ENCODE measurements around the gene IRS2.
"Not testable (repeated sequence)": the region's sequence is repeated elsewhere in the genome, so short reads cannot be mapped to it uniquely, and the experiment has no call there.

The IRS2 gene

DNA sequence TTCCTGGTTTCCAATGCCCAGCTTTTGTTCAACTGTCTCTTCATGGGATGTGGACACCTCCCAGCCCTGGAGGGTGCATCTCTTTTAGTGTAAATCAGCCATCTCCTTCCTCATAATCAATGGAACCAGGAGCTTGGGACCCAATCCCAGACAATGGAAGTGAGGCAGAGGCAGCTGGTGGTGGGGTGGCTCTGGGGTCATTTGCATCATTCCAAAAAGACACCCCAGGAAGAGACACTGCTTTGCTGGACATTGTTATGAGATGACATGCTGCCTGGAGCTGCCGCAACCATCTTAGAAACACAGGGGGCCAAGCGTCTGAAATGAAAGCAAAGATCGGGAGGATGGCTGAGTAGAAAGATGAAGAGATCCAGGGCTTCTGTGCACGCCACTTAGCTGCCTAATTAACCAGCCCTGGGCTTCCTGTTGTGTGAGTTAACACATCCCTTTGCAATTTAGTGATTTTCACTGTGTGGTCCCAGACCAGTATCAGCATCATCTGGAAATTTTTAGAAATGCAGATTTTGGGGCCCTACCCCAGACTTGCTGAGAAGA is 36.1 kb downstream of the IRS2 start:
- no peak for DNase-seq

DNA sequence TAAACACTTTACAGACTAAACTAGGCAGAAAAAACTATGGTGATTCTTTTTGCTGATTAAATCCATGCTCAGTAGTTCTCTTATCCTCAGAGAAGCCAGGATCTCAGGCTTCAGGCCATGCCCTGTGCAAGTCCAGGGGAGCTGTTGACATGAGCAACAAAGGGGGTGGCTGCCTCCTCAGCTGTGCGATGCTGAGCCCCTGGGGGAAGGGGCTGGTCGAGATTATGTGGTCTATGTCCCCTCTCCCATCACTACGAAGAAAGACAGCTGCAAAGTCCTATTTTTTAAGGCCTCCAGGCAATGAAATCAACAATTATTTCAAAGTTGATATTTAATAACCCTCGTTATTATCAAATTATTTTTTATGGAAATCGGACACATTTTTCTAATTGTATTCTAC is 37.0 kb downstream of the IRS2 start:
- no peak for DNase-seq

DNA sequence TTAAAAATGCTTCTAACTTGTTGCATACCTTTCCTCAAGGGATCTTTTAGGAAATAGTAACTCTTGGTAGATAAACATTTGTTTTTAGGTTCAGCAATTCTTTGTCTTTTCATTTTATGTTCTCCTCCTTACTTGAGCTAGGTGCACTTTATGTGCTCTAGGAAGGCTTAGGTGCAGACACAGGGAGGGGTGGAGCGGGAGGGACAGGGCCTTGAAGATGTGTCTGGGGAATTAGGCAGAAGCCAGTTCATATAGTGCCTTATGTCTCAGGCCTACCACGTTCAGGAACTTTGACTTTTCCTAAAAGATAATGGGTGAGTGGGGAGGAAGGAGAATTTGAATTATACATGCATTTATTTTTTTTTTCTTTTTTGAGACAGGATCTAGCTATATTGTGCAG is 37.7 kb downstream of the IRS2 start:
- no peak for DNase-seq

DNA sequence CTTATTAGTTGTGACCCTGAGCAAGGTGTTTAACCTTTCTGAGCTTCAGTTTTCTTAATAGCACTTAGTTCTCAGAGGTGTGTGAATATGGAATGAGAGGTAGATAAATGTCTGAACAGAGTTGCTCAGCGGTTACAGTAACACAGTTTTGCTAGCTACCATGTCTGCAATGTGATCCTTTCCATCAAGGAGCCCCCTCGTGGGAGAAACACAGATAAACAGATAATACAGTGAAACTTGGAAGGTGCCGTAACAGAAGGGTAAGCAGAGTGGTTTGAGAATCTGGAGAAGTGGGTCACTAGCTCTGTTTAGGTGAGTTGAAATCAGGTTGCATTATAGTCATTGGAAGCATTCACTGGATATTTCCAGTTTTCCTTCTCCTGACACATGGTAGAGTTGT is 38.9 kb downstream of the IRS2 start:
- no peak for DNase-seq

DNA sequence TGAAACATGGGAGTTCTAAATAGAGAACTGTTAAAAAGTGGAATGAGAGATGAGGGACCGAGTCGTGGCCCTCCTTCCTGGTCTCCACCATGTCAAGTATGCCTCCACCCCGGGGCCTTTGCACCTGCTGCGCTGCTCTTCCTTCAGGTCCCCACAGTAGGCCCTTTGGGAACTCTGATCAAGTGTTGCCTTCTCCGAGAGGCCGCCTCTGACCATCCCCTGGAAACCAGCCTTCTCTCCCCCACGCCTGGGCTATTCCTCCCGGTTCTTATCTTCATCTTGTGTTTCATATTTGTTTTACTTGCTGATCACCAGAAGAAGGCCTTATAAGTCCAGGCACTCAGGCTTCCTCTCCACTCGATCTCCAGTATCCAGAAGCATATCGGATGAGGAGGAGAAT is 40.0 kb downstream of the IRS2 start:
- DNase-seq, result no peak

DNA sequence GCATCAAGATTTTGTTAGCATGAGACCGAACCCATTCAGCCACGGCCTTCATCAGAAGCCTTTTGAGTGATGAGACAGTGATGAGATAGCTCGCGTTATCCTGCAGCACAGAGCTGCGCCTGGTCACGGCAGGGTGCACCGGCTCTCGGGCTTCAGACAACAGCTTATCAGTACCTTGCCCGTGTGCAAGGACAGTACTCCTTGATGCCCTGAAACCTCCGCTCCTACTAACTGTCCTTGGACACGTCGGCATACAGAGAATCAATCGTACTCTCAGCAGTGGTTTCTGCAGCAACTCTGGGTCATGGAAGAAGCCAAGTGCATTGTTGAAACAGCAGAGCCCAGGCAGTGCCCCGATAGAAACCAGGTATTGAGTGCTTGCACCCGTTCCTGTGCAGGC is 40.7 kb downstream of the IRS2 start:
- DNase-seq, result no peak

DNA sequence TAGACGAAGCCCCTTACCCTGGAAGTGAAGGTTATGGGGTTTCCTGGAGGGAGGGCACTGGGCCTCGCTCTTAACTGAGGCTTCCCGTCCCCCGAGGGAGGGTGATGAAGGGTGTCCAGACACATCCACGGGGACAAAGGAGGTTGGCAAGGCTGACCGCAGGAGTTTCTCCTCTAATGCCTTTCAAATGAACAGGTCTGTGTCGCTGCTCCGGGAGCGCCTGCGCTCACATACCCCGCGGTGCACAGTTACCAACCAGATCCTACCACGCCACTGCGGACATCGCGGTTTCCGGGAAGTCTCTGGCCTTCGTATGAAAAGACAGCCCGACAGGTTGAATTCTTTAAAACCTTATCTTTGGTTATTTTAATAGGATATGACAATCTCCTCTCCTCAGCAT is 41.3 kb downstream of the IRS2 start:
- no peak for DNase-seq

DNA sequence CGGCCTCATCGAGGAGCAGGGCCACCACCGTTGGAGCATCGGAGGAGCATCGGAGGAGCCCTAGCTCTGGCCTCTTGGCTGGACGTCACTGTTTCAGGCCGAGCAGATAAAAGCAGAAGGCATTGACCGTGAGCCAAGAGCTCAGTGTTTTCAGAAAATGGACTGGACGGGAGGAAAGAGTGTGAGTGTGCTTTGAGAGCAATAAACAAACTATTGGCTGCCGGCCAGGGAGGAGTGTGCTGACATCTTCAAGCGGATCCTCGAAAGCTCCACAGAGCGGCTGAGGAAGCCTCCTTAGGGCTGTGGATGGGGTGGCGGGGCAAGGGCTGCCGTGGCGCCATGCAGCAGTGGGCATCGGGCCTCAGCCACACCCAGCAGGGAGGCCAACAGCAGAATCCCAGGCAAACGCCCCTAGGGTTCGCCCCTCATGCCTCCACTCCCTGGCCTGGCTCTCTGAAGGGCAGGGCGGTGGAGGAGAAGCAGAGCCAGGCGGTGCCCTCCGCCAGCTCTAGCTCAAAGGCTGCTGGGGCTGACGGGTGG is 41.8 kb downstream of the IRS2 start:
- DNase-seq, result no peak

DNA sequence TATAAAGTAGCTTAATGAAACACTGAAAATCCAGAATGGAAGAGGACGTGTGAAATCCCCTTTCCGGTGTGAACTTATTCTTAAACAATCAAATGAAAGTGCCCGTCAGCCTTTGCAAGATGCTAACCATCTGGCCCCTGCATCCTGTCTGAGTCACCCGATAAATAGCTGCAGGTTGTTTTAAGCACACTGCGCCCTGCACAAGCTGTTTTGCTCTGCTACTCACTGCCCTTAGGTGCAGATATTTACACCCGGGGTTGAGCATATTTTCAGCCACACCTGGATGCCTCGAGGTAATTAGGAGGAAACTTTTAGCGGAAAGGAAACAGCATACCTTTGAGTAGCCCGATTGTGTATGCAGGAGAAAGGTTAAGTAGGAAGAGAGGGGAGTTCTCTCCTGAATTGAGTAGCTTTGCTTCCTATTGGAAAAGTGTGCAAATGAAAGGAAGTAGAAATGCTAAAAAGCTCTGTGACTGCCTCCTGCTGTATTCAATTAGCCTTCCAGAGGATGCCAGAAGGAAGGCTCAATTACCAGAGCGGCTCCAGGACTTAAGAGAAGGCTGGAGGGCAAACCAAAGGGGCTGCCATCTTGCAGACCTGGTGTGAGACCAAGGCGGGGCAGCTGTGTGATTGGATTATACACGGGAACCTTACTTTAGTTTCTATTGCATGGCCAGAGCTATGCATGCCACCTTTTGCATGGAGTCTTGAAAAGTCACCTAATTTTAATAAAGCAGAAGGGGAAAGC is 42.5 kb downstream of the IRS2 start:
- DNase-seq, result no peak

DNA sequence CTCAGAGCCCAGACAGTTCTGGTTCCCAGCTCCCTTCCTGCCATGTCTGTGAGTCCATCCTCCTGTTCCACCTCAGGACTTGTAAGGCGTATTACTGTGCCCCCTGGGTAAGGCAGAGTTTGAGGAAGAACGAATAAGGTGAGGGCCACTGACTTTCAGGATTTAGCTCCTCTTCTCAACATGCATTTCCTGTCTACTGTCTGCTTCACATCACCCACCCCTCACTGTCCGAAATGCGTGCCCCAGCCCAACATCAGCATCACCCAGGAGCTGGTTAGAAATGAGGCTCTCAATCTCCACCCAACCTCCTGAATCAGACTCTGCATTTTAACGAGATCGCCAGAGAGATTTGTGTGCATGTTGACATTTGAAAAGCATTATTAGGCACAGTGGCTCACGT is 44.4 kb downstream of the IRS2 start:
- no peak for DNase-seq

DNA sequence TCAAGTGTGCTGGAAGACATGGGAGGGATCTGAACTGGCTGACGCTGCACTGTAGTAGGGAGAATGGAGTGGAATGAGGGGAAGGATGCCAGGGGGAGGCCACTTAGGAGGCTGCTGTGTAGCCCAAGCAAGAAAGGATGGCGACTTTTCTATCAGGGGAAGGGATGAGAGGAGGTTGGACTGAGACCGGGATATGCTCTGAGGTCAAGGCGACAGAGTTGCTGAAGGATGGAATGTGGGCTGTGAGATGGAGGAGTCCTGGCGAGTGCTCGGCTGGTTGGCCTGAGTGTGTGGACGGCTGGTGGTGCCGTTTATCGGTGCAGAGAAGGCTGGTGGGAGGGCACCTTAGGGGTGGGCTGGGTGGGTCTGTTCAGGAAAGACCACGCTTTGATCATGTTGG is 45.7 kb downstream of the IRS2 start:
- no peak for DNase-seq

DNA sequence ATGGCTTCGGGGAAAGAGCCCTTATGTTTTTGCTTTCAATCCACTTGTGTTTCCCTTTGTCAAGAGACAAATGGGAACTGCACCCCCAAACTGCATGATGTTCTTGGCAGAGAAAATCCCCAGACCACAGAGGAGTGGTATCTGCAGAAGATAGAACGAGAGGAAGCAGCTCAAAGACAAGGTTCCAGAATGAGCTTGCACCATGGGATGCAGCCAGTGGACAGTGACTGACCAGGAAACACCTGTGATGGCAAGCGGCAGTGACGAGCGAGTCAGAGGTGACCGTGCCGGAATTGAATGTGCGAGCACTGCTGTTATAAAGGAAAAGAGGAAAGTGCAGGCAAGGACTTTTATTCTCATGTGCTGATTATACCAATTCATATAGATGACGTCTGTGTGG is 46.3 kb downstream of the IRS2 start:
- no peak for DNase-seq

DNA sequence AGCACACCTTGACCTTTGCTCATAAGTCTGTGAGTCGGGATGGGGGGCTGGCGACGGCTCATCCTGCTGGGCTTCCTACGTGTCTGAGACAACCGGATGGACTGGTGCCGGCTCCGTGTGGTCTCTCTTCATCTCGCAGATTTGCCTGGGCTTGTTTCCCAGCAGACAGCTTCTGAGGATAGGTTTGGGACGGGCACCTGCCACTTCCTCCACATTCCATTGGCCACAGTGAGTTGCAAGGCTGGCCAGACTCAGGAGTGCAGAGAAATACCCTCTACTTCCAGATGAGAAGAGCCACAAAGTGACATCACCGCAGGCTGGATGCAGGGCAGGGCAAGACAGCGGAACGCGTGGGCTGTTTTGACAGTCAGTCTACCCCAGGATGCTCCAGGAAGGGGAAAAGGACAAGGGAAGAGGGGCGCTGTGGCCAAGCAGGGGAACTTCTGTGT is 48.1 kb downstream of the IRS2 start:
- DNase-seq, result no peak

DNA sequence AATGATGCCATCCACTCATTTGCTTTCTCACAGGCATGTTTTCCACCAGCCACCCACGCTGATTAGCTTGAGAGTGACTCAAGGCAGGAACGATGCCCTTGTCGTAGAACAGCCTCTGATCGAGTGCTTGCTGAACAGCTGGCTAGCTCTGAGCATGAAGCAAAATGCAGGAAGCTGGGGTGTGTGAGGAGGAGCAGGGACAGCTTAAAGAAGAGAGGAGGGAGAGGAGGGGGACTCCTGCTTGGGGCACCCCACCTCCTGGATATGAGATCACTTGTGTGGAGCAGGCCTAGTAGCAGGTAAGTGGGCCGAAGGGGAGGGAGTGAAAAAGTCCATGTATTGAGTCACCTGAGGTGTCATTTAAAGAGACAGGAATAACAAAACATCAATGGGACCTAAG is 48.8 kb downstream of the IRS2 start:
- DNase-seq, result no peak

DNA sequence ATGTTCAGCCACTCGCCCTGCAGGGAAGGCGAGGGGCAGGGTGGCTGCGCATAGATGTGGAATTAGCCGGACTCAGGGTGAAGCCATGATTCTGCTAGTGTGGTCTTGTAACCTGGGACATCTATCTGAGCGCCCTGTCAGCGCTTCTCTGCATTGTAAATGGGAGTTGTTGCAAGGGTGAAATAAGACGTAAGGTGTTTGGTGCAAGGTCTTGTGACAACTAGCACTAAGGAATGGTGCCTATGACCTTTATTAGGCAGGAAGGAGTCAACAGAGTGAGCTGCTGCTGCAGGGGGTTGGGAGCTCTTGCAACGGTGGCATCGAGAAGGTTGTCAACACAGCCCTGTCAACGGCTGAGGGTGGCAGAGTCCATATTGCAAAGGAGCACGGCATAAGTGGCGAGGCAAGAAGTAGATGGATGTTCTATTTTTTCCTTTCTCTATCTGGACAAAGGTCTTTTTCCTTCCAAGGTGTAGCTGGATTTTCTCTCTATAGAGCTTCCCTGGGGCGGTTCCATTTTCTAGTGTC is 49.3 kb downstream of the IRS2 start:
- DNase-seq, result no peak

DNA sequence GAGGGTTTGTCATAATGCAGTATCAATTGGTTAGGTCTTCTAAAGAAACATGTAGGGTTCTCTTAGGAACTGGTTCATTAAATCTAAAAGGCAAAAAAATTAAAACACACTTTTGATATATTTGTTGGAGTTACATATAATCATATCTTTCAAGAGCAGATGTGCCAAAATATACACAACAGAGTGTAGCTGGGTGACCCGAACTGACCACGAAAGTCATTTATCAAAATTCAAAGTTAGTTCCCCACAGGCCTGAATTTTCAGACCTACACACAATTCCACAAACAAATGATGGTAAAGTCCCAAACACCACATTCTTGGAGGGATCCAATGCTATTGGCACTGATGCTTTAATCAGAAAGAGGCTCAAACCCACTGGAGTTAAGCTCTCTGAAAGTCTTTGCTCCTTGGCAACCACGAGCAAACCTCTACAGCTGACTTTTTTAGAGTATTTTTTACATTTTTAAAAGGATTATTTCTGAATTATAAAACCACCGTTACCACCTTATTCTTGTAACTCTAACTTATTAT is 50.9 kb downstream of the IRS2 start:
- no peak for DNase-seq

DNA sequence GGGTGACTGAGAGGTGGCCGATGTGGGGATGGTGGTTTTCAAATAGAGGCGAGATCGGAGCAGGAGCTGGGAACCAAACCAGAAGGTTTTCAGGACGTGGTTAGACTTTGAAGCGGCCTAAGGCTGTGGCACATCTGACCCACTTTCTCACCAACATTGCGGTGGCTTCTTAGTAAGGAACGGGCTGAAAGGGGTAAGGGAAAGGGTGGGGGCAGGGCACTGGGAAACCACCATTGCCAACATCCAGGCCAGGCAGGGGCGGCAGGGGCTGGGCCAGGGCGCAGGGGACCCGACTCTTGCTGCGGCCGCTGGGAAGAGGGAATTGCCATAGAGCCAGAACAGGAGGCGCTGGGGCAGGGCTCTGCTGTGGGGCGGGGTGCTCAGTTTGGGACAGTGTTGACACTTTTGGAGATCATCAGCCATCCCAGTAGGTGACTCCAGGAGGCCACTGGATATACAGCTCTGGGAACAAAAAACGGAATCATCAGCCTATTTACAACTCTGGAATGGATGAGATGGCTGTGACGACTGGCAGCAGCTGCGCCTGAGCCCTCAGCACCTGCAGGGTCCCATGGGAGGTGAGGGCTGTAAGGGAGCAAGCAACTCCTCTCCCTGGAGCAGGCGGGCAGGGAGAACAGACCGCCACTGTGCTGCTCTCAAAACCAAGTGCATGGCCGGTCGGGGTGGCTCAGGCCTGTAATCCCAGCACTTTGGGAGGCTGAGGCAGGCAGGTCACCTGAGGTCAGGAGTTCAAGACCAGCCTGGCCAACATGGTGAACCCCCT is 52.2 kb downstream of the IRS2 start:
- no peak for DNase-seq

DNA sequence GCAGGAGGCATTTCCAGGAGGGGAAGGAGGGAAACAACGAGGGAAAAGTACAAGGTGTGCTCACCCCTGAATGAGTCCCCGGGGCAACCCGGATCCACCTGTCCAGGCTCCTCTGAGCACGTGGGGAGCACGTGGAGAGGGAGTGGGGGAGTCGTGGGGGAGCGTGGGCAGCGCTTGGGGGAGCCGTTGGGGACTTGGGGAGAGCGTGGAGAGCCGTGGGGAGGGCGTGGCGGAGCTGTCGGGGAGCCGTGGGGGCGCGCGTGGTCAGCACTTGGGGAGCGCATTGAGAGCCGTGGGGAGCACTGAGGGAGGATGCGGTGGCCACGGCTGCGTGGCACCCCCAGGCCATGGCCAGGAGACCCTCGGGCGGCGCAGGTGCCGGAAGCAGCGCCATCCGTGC is 52.8 kb downstream of the IRS2 start:
- DNase-seq, result no peak

DNA sequence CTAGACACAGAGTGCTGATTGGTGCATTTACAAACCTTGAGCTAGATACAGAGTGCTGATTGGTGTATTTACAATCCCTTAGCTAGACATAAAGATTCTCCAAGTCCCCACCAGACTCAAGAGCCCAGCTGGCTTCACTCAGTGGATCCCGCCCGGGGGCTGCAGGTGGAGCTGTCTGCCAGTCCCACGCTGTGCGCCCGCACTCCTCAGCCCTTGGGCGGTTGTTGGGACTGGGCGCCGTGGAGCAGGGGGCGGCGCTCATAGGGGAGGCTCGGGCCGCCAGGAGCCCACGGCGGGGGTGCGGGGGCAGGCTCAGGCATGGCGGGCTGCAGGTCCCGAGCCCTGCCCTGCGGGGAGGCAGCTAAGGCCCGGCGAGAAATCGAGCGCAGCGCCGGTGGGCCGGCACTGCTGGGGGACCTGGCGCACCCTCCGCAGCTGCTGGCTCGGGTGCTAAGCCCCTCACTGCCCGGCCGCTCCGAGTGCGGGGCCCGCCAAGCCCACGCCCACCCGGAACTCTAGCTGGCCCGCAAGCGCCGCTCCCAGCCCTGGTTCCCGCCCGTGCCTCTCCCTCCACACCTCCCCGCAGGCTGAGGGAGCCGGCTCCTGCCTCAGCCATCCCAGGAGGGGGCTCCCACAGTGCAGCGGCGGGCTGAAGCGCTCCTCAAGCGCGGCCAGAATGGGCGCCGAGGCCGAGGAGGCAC is 53.8 kb downstream of the IRS2 start:
- DNase-seq, result not testable (repeated sequence)

DNA sequence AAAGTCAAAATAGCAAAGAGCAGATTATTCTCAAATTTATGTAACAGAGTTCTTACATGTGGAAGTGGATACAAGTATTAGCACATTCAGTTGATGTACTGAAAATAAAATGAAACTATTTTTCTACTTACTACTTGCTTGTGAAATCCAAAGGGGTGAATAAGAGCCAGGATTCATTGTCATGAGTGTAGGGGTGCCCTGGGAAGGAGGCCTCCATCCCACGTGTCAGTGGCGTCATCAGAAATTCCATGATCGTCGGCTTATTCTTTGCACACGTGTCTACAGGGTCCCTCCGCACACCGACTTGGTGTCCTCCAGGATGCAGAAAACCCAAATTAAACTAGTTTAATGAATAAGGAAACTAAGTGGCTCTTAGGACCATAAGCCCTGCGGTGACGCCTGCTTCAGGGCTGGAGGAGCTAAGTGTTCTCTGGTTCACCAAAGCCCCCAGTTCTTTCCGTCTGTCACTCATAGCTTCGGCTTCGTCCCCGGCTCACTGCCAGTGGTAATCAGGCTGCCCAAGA is 55.5 kb downstream of the IRS2 start:
- no peak for DNase-seq

DNA sequence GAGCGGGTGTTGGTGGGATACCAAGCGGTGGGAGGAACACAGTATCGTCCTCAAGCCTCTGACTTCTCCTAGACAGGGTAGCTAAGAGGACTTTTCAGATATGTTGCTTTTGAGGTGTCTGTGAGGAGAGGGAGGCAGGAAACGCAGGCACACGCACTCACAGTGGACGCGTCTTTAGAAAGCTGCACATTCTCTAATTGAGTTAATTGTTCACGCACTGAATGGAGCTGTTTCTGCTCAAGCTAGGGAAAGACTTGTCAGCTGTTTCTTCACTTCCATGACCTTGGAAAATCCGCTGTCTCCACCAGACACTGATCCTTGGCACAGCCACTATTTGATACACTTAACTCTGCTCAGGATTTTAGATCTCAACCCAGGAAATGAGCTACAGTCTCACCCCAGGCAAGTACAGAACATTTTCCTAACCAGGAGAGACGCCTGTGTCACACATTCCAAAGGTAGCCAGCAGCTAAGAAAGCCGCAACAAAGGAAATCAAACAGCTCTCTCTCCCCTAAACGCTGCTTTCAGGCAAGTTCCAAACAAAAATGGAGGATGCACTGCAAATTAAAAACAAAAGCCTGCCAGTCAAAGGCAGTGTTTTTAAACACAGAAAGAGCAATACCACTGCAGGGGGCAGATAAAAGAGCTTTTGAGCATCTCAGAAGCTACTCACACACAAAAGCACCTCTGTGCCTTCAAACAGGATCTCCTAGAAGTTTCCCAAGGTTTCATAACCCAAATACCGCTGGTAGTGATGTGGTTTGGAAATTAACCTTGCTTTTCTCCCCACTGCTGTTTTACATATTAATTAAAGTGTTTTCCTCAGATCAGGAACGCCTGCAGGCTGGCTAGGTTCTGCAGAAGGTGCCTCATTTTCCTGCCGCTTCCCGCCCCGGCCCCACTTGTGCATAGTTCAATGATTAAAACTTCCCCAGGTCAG is 57.3 kb downstream of the IRS2 start:
- no peak for DNase-seq
